WTC11 (cell line): Measurements from ENCODE around the gene IL2RG. TPM values are rescaled to one million over a fixed set of nuclear protein-coding genes. Genes with fewer than 3 reads are reported as not detected.

Source experiments
- ATAC-seq: fragments of 200-7000 bp; cut with Tn5 transposase; 2 replicates; pipeline ENCODE4 v1.10.0; 2021; ENCODE audit warnings: mild to moderate bottlenecking, moderate library complexity
- CTCF ChIA-PET: fragments of 300-600 bp; sonication (Branson Sonifier 250); formaldehyde crosslinking; loops from one replicate; lab custom pipeline; 2021; ENCODE audit warnings: antibody characterized with exemption; lab: Charles Lee
- POLR2A ChIA-PET: fragments of 350-600 bp; sonication (Branson Sonifier 250); formaldehyde crosslinking; loops from one replicate; lab custom pipeline; 2021; ENCODE audit warnings: antibody characterized with exemption; lab: Charles Lee
- DNase-seq: peaks from one replicate; pipeline ENCODE4 v3.0.0; 2021; ENCODE audit warnings: low spot score
- H3K27ac Mint-ChIP-seq: 2 replicates; pipeline ENCODE4 v1.8.0; 2021; ENCODE audit warnings: mixed read lengths
- H3K27me3 Mint-ChIP-seq: 2 replicates; pipeline ENCODE4 v1.8.0; 2021; ENCODE audit warnings: low read depth, mild to moderate bottlenecking, moderate library complexity, mixed read lengths
- H3K36me3 Mint-ChIP-seq: 2 replicates; pipeline ENCODE4 v1.8.0; 2021; ENCODE audit warnings: mixed read lengths
- H3K4me1 Mint-ChIP-seq: 2 replicates; pipeline ENCODE4 v1.8.0; 2022; ENCODE audit warnings: mixed read lengths
- H3K4me3 Mint-ChIP-seq: 2 replicates; pipeline ENCODE4 v1.8.0; 2021; ENCODE audit warnings: mild to moderate bottlenecking, moderate library complexity, mixed read lengths
- H3K9me3 Mint-ChIP-seq: 2 replicates; pipeline ENCODE4 v1.8.0; 2021; ENCODE audit warnings: mixed read lengths
- E2F4 ChIP-seq: sonication (generic); formaldehyde crosslinking; IDR thresholded peaks from 2 replicates; pipeline ENCODE4 v1.8.1; 2022; ENCODE audit warnings: low read depth, mild to moderate bottlenecking, moderate library complexity, missing genetic modification reagents, borderline replicate concordance
- ELF4 ChIP-seq: sonication (generic); formaldehyde crosslinking; IDR thresholded peaks from 2 replicates; pipeline ENCODE4 v1.8.1; 2022; ENCODE audit warnings: low read depth, mild to moderate bottlenecking, moderate library complexity, missing genetic modification reagents
- EMX1 ChIP-seq: fragments of 250-450 bp; sonication (Bioruptor Pico); IDR thresholded peaks from 2 replicates; pipeline ENCODE4 v1.8.0; 2021; ENCODE audit warnings: mild to moderate bottlenecking
- ETV6 ChIP-seq: sonication (generic); formaldehyde crosslinking; IDR thresholded peaks from 2 replicates; pipeline ENCODE4 v1.8.1; 2022; ENCODE audit warnings: mild to moderate bottlenecking, missing genetic modification reagents
- FOXK1 ChIP-seq: sonication (generic); formaldehyde crosslinking; IDR thresholded peaks from 2 replicates; pipeline ENCODE4 v1.8.0; 2022; ENCODE audit warnings: mild to moderate bottlenecking, moderate library complexity, missing genetic modification reagents
- GABPB1 ChIP-seq: sonication (generic); formaldehyde crosslinking; IDR thresholded peaks from 2 replicates; pipeline ENCODE4 v1.8.1; 2023; ENCODE audit warnings: mild to moderate bottlenecking, missing genetic modification reagents
- KAT7 ChIP-seq: sonication (generic); formaldehyde crosslinking; IDR thresholded peaks from 2 replicates; pipeline ENCODE4 v1.8.1; 2023; ENCODE audit warnings: missing genetic modification reagents, mild to moderate bottlenecking, borderline replicate concordance
- MAX ChIP-seq: sonication (generic); formaldehyde crosslinking; IDR thresholded peaks from 2 replicates; pipeline ENCODE4 v1.8.0; 2022; ENCODE audit warnings: mild to moderate bottlenecking, missing genetic modification reagents
- MXD4 ChIP-seq: fragments of 250-450 bp; sonication (Bioruptor Pico); IDR thresholded peaks from 2 replicates; pipeline ENCODE4 v1.8.0; 2021; ENCODE audit warnings: mild to moderate bottlenecking, moderate library complexity, borderline replicate concordance
- MYBL2 ChIP-seq: sonication (generic); formaldehyde crosslinking; IDR thresholded peaks from 2 replicates; pipeline ENCODE4 v1.8.1; 2023; ENCODE audit warnings: mild to moderate bottlenecking, moderate library complexity, missing genetic modification reagents
- NFE2L1 ChIP-seq: sonication (generic); formaldehyde crosslinking; IDR thresholded peaks from 2 replicates; pipeline ENCODE4 v1.8.1; 2023; ENCODE audit warnings: missing genetic modification reagents
- SOX15 ChIP-seq: fragments of 250-450 bp; sonication (Bioruptor Pico); IDR thresholded peaks from 2 replicates; pipeline ENCODE4 v1.9.0; 2021; ENCODE audit warnings: mild to moderate bottlenecking
- TCF7 ChIP-seq: sonication (generic); formaldehyde crosslinking; IDR thresholded peaks from 2 replicates; pipeline ENCODE4 v1.8.0; 2022; ENCODE audit warnings: mild to moderate bottlenecking, low read depth, missing genetic modification reagents, moderate library complexity
- ZNF232 ChIP-seq: sonication (generic); formaldehyde crosslinking; IDR thresholded peaks from 2 replicates; pipeline ENCODE4 v1.8.0; 2022; ENCODE audit warnings: mild to moderate bottlenecking, missing genetic modification reagents
- ZNF317 ChIP-seq: sonication (generic); formaldehyde crosslinking; IDR thresholded peaks from 2 replicates; pipeline ENCODE4 v1.8.1; 2023; ENCODE audit warnings: low read depth, mild to moderate bottlenecking, moderate library complexity, missing genetic modification reagents, borderline replicate concordance
- ZNF423 ChIP-seq: fragments of 250-450 bp; sonication (Bioruptor Pico); IDR thresholded peaks from 2 replicates; pipeline ENCODE4 v2.1.2; 2022; ENCODE audit warnings: mild to moderate bottlenecking, moderate library complexity
- total RNA-seq: library from RNA; stranded (reverse); gene quantifications from 3 replicates; pipeline ENCODE4 v1.2.3, GENCODE V29; 2021
- TF ChIP-seq, protein P1 (sequence below): sonication (generic); formaldehyde crosslinking; IDR thresholded peaks from 2 replicates; pipeline ENCODE4 v1.8.1; 2023; ENCODE audit warnings: mild to moderate bottlenecking, missing genetic modification reagents, borderline replicate concordance
- TF ChIP-seq, protein P2 (sequence below): sonication (generic); formaldehyde crosslinking; IDR thresholded peaks from 2 replicates; pipeline ENCODE4 v1.8.0; 2023; ENCODE audit warnings: missing genetic modification reagents
- TF ChIP-seq, protein P3 (sequence below): sonication (generic); formaldehyde crosslinking; IDR thresholded peaks from 2 replicates; pipeline ENCODE4 v1.8.1; 2023; ENCODE audit warnings: mild to moderate bottlenecking, missing genetic modification reagents, moderate library complexity

Gene IL2RG
- total RNA-seq, 1 experiment from 2014 or later = 1.2 TPM

GRCh38 chrX:71068044-71068918, 43.1 kb downstream of the IL2RG start, which contains the start of gene SNX12 (continued):
- TF ChIP-seq, protein P1, sequence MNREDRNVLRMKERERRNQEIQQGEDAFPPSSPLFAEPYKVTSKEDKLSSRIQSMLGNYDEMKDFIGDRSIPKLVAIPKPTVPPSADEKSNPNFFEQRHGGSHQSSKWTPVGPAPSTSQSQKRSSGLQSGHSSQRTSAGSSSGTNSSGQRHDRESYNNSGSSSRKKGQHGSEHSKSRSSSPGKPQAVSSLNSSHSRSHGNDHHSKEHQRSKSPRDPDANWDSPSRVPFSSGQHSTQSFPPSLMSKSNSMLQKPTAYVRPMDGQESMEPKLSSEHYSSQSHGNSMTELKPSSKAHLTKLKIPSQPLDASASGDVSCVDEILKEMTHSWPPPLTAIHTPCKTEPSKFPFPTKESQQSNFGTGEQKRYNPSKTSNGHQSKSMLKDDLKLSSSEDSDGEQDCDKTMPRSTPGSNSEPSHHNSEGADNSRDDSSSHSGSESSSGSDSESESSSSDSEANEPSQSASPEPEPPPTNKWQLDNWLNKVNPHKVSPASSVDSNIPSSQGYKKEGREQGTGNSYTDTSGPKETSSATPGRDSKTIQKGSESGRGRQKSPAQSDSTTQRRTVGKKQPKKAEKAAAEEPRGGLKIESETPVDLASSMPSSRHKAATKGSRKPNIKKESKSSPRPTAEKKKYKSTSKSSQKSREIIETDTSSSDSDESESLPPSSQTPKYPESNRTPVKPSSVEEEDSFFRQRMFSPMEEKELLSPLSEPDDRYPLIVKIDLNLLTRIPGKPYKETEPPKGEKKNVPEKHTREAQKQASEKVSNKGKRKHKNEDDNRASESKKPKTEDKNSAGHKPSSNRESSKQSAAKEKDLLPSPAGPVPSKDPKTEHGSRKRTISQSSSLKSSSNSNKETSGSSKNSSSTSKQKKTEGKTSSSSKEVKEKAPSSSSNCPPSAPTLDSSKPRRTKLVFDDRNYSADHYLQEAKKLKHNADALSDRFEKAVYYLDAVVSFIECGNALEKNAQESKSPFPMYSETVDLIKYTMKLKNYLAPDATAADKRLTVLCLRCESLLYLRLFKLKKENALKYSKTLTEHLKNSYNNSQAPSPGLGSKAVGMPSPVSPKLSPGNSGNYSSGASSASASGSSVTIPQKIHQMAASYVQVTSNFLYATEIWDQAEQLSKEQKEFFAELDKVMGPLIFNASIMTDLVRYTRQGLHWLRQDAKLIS (CRISPR knock-in tag) = no peak
- TF ChIP-seq NFE2L1 (CRISPR knock-in tag) (no peak), EMX1 (CRISPR knock-in tag) (no peak), ZNF423 (CRISPR knock-in tag) (no peak), KAT7 (CRISPR knock-in tag) (0 out of 2 replicates have a peak, but pooled peaks have one; percentile 37), E2F4 (CRISPR knock-in tag) (no peak), ELF4 (CRISPR knock-in tag) (no peak)
- TF ChIP-seq, protein P2, sequence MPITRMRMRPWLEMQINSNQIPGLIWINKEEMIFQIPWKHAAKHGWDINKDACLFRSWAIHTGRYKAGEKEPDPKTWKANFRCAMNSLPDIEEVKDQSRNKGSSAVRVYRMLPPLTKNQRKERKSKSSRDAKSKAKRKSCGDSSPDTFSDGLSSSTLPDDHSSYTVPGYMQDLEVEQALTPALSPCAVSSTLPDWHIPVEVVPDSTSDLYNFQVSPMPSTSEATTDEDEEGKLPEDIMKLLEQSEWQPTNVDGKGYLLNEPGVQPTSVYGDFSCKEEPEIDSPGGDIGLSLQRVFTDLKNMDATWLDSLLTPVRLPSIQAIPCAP = no peak

GRCh38 chrX:71067712-71068043, 43.7 kb downstream of the IL2RG start:
- Mint-ChIP-seq H3K9me3 (no peaks in the 10 kb centered on the region), H3K4me1 (peaks cover 7% of the 10 kb centered on the region), H3K27ac (peak overlapping the region; percentile 66; the same call in 1 of the 2 replicates), H3K4me3 (peak overlapping the region; percentile 94), H3K27me3 (no peaks in the 10 kb centered on the region; the same call in 1 of the 2 replicates), H3K36me3 (peaks cover 6% of the 10 kb centered on the region)
- ChIA-PET POLR2A (interaction anchor here (0.5 to 1.4 kb wide), 6 partner anchors 14 to 1034 kb away, joined by 3 to 11 read pairs (median 4); no protein-coding TSS in a partner anchor), CTCF (interaction anchor here (1.0 to 1.2 kb wide), 3 partner anchors 14 to 61 kb away, joined by 3 to 4 read pairs (median 3); no protein-coding TSS in a partner anchor)
- DNase-seq (no peak), ATAC-seq (no peak)
- TF ChIP-seq SOX15 (no peak), ZNF317 (no peak), MXD4 (CRISPR knock-in tag) (no peak)
- TF ChIP-seq, protein P3, sequence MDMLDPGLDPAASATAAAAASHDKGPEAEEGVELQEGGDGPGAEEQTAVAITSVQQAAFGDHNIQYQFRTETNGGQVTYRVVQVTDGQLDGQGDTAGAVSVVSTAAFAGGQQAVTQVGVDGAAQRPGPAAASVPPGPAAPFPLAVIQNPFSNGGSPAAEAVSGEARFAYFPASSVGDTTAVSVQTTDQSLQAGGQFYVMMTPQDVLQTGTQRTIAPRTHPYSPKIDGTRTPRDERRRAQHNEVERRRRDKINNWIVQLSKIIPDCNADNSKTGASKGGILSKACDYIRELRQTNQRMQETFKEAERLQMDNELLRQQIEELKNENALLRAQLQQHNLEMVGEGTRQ (CRISPR knock-in tag) = no peak

- Mint-ChIP-seq H3K9me3 (no peaks in the 10 kb centered on the region), H3K27ac (no peak overlapping the region), H3K36me3 (peaks cover 8% of the 10 kb centered on the region), H3K27me3 (no peaks in the 10 kb centered on the region; the same call in 1 of the 2 replicates), H3K4me1 (peaks cover 7% of the 10 kb centered on the region), H3K4me3 (peak overlapping the region; percentile 94)
- no peak for DNase-seq
- no peak for ATAC-seq
- POLR2A ChIA-PET = interaction anchor here (1.4 kb wide), 1 partner anchor 14 kb away, joined by 8 read pairs; no protein-coding TSS in a partner anchor
- no peak for TF ChIP-seq MAX (CRISPR knock-in tag)
- no peak for TF ChIP-seq TCF7 (CRISPR knock-in tag)
- TF ChIP-seq GABPB1 (CRISPR knock-in tag) = no peak
- no peak for TF ChIP-seq ZNF232 (CRISPR knock-in tag)
- TF ChIP-seq SOX15 = no peak
- no peak for TF ChIP-seq MYBL2 (CRISPR knock-in tag)
- TF ChIP-seq ETV6 = no peak
- TF ChIP-seq FOXK1 (CRISPR knock-in tag) = no peak
- CTCF ChIA-PET = interaction anchor here (1.2 kb wide), 2 partner anchors 14 to 62 kb away, joined by 3 to 4 read pairs; no protein-coding TSS in a partner anchor
These were observed 44.3 kb downstream of the IL2RG start for GRCh38 chrX:71067089-71067488.
